Subcutaneous abdominal adipose tissue (tissue), 5 donors: ENCODE data around the gene NOB1.

Experiments used
- H3K27ac ChIP-seq: one replicate; pipeline ENCODE4 v1.7.0; 2013; ENCODE audit warnings: low read depth, mild to moderate bottlenecking, inconsistent platforms, low read length, moderate library complexity
- H3K27me3 ChIP-seq, 5 donors: one replicate each; pipeline ENCODE4 v1.7.0; 2013; ENCODE audit warnings: low read length in 5 of 5, inconsistent platforms in 1 of 5; ENCODE audit not compliant: control insufficient read depth in 5 of 5, insufficient read depth in 4 of 5
- H3K36me3 ChIP-seq, 5 donors: one replicate each; pipeline ENCODE4 v1.7.0; 2013; ENCODE audit warnings: low read length in 5 of 5; ENCODE audit not compliant: control insufficient read depth in 5 of 5, insufficient read depth in 5 of 5
- H3K4me1 ChIP-seq, 5 donors: one replicate each; pipeline ENCODE4 v1.7.0; 2013; ENCODE audit warnings: low read length in 5 of 5, mild to moderate bottlenecking in 3 of 5, moderate library complexity in 1 of 5; ENCODE audit not compliant: control insufficient read depth in 5 of 5, insufficient read depth in 5 of 5
- H3K4me3 ChIP-seq, 5 donors: one replicate each; pipeline ENCODE4 v1.7.0; 2013; ENCODE audit warnings: low read length in 5 of 5, low read depth in 1 of 5
- H3K9ac ChIP-seq, 5 donors: one replicate each; pipeline ENCODE4 v1.7.0; 2013; ENCODE audit warnings: low read length in 5 of 5, mild to moderate bottlenecking in 4 of 5, moderate library complexity in 3 of 5
- H3K9me3 ChIP-seq, 5 donors: one replicate each; pipeline ENCODE4 v1.7.0; 2013; ENCODE audit warnings: low read length in 5 of 5; ENCODE audit not compliant: control insufficient read depth in 5 of 5
- donor health status: healthy.
- donor health status: healthy.
- donor health status: healthy.
- donor health status: healthy.
- donor health status: healthy.

Gene NOB1

DNA sequence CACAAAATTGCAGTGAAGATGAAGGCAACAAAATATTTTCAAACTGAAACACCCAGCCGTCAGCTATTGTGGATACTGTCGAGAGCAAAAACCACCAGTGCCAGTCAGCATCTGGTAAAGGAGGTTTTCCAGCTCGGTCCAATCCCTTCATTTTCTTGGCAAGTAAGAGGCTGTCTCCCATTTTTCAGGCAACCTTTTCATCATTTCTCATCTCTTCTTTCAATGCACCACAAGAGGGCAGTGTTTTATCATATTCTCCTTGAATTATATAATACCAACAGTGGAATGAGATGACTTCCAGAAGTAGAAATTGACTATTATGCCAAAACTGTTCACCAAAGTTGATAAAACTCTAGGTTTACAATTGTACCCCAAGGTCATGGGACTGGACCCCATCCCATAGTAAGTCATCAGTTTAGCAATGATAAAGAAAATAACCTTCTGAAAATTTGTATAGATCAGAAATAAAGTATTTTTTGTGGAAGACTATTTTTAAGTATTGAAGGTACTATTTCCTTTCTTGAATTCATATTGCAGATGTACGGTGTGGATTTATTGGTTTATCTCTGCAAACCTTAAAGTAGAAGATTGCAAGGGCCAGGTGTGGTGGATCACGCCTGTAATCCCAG is 45.2 kb downstream of the NOB1 start:
- no peak overlapping the region for H3K27ac ChIP-seq
- H3K4me3 ChIP-seq = no peak overlapping the region

DNA sequence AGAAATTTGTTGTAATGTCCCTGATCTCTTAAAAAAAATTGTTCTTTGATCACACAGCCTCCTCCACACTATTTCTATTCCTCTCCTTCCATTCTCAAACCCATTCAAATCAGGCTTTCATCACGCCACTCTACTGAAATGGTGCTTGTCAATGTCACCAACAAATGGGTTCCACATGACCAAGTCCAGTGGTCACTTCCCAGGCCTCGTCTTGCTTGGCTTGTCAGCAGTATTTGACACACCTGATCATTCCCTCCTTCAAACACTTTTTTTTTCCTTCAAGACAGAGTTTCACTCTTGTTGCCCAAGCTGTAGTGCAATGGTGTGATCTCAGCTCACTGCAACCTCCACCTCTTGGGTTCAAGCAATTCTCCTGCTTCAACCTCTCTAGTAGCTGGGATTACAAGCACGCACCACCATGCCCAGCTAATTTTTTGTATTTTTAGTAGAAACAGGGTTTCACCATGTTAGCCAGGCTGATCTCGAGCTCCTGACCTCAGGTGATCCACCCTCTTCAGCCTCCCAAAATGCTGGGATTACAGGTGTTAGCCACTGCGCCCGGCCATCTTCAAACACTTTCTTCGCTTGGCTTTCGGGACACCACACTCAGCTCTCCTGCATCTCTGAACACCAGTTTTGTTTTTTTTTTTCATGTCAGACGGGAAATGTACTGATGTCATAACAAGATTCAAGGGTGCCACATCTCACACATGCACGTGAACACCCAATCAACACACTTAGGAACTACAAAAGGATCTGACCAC is 46.6 kb downstream of the NOB1 start:
- Histone ChIP-seq H3K36me3 (peaks cover 0 to 32% (median 23%) of the 10 kb centered on the region in 5 donors), H3K27ac (no peak overlapping the region), H3K4me1 (peaks cover 0 to 11% (median 7%) of the 10 kb centered on the region in 5 donors)

More for the DNA sequence above, 45.2 kb downstream of the NOB1 start:
- H3K36me3 ChIP-seq = peaks cover 0 to 31% (median 26%) of the 10 kb centered on the region in 5 donors
- peaks cover 0 to 12% (median 7%) of the 10 kb centered on the region in 5 donors for H3K4me1 ChIP-seq
- no peaks in the 10 kb centered on the region for H3K27me3 ChIP-seq
- H3K9me3 ChIP-seq = no peaks in the 10 kb centered on the region
- no peak overlapping the region for H3K9ac ChIP-seq

DNA sequence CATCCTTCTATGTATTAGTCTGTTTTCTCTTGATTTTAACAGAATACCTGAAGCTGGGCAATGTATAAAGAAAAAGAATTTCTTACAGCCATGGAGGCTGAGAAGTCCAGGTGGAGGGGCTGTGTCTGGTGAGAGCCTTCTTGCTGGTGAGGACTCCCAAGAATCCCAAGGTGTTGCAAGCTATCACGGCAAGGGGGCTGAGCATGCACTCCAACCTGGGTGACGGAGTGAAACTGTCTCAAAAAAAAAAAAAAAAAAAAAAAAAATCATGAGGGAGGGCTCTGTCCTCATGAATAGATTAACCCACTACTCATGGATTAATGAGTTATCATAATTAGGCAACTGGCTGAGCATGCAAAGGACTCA is 47.8 kb downstream of the NOB1 start:
- Histone ChIP-seq H3K4me3 (no peak overlapping the region), H3K9me3 (no peaks in the 10 kb centered on the region), H3K27ac (peak overlapping the region; percentile 15), H3K4me1 (peaks cover 0 to 8% (median 7%) of the 10 kb centered on the region in 5 donors), H3K27me3 (no peaks in the 10 kb centered on the region), H3K36me3 (peaks cover 0 to 25% (median 14%) of the 10 kb centered on the region in 5 donors), H3K9ac (no peak overlapping the region)

More for the DNA sequence above, 46.6 kb downstream of the NOB1 start:
- Histone ChIP-seq H3K9me3 (no peaks in the 10 kb centered on the region), H3K9ac (no peak overlapping the region), H3K4me3 (no peak overlapping the region), H3K27me3 (no peaks in the 10 kb centered on the region)

DNA sequence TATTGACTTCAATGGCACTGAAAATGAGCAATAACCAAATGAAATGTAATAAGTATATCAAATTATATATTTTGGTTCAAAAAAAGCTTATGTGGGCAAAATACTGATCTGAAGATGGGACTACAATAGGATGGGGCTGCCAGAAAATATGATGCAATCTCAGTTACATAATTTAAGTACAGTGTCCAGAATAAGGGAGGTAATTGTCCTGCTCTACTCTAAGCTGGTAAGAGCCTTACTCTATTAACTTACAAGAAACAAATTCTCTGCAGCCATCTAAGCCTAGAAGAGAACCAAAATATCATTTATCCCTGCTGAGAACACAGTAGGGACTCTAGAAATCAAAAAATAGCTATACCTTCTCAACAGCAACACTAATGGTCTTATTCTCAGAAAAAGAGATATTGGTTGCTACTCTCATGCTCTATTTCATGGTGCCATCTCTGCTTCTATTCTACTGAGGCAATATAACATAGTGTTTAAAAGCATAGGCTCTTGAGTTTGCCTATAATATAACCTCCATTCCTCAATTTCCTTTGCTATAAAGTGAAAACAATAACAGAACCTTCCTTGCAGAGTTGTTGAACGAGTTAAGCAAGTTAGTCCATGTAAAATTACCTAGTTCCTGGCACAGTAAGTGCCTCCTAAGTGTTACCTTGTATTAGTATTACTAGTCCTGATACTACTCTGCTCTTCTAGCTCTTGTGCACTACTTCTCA is 48.3 kb downstream of the NOB1 start:
- H3K27ac ChIP-seq = peak overlapping the region; percentile 15
- no peaks in the 10 kb centered on the region for H3K9me3 ChIP-seq
- no peak overlapping the region for H3K4me3 ChIP-seq
- H3K27me3 ChIP-seq = no peaks in the 10 kb centered on the region
- H3K36me3 ChIP-seq = peaks cover 0 to 21% (median 15%) of the 10 kb centered on the region in 5 donors
- peaks cover 0 to 8% (median 7%) of the 10 kb centered on the region in 5 donors for H3K4me1 ChIP-seq
- no peak overlapping the region for H3K9ac ChIP-seq

DNA sequence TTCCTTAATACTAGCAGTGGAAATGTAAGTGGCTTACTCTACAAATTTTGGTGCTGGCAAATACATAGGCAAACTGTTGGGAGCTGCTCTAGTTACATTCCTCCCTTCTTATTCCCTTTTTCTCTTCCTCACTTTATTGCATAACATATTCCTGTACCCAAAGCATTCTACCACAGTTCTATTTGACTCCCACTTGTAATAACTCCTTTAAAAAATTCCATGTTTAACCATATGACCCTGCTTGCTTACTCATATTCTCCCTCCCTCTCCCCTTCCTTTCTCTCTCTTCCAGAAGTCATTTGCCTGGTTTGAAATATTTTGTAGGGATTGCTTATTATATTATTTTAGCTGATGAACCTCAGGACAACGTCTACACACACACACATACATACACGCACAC is 51.1 kb downstream of the NOB1 start:
- Histone ChIP-seq H3K4me3 (no peak overlapping the region), H3K27me3 (no peaks in the 10 kb centered on the region), H3K9me3 (no peaks in the 10 kb centered on the region), H3K9ac (no peak overlapping the region), H3K4me1 (peaks cover 0 to 5% (median 4%) of the 10 kb centered on the region in 5 donors), H3K36me3 (peaks cover 5 to 15% (median 12%) of the 10 kb centered on the region in 5 donors), H3K27ac (no peak overlapping the region)

DNA sequence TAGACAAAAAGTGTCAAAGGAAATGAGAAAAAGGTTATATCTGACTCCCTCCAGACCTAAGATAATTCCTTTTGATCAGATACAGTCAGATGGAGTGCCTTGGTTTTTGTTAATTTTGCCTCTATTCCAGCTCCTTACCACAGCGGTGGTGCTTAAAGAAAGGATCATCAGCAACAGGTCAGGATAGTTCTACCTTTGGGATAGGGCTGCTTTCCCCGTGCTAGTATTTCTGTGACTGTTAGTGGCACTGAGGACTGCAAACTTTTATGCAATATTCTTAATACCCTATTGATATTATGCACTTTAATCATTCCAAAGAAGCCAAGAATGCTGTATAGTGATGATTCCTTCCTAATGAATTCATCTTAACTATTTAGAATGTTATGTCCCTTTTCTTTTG is 52.9 kb downstream of the NOB1 start:
- Histone ChIP-seq H3K9ac (no peak overlapping the region), H3K4me3 (no peak overlapping the region), H3K27ac (no peak overlapping the region), H3K36me3 (peaks cover 13 to 24% (median 14%) of the 10 kb centered on the region in 5 donors), H3K4me1 (peaks cover 0 to 5% (median 4%) of the 10 kb centered on the region in 5 donors), H3K27me3 (no peaks in the 10 kb centered on the region), H3K9me3 (no peaks in the 10 kb centered on the region)

DNA sequence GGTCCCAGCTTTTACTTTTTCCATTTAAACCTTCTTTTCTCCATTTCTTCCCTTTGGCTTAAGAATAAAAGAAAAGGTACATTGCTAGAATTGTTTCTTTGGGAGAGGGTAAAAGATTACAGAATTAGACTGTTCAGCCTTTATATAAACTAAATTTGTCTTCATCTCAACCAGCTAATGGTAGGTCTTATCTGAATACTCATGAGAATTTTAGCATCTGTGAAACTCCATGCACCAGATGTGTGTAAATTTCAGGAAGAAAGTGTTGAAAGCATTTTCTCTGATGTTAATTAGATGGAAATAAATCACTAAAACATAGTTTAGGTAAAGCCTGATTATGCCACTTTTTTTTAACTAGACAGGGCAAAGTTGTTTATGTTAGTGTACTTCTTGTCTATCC is 53.3 kb downstream of the NOB1 start:
- Histone ChIP-seq H3K9ac (no peak overlapping the region), H3K27me3 (no peaks in the 10 kb centered on the region), H3K36me3 (peaks cover 11 to 24% (median 15%) of the 10 kb centered on the region in 5 donors), H3K4me3 (no peak overlapping the region), H3K4me1 (peaks cover 0 to 4% (median 3%) of the 10 kb centered on the region in 5 donors), H3K27ac (no peak overlapping the region), H3K9me3 (no peaks in the 10 kb centered on the region)

DNA sequence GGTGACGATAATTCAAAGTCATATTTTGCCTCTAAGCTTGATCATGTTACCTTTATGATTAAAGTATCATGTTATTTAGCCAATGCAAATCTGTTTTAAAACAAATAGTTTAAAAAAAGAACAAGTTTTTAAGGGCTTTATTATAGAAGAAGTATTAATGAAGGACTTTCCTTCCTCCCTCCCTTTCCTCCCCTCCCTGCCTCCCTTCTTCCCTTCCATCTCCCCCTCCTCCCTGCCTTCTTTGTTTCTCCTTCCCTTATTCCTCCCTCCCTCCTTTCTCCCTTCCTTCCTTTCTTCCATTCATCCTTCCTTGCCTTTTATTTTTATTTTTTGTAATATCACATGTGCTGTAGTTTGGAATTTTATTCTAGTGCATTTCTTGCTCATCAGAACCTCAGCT is 54.8 kb downstream of the NOB1 start:
- Histone ChIP-seq H3K27me3 (no peaks in the 10 kb centered on the region), H3K4me1 (no peaks in the 10 kb centered on the region), H3K27ac (no peak overlapping the region), H3K36me3 (peaks cover 26 to 40% (median 29%) of the 10 kb centered on the region in 5 donors), H3K4me3 (no peak overlapping the region), H3K9ac (no peak overlapping the region), H3K9me3 (no peaks in the 10 kb centered on the region)

DNA sequence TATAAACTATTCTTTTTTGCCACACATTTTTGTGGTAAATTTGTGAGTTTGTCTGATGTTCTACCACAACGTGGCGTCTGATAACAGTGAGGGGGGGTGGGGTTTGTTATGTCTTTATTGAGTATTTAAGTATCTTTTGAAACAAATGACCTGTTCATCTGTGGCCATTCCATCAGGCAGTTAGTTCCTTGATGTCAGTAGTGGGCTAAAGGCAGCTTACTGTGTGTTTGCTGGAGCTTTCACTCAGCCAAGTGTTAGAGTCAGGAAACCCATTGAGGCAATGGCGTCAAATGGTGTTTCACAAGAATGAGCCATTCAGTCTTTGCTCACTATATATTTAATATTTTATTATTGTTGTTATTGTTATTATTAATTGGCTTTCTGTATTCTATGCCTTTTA is 56.3 kb downstream of the NOB1 start:
- no peaks in the 10 kb centered on the region for H3K9me3 ChIP-seq
- no peaks in the 10 kb centered on the region for H3K27me3 ChIP-seq
- no peak overlapping the region for H3K4me3 ChIP-seq
- no peaks in the 10 kb centered on the region for H3K4me1 ChIP-seq
- H3K9ac ChIP-seq = no peak overlapping the region
- H3K36me3 ChIP-seq = peaks cover 35 to 55% (median 41%) of the 10 kb centered on the region in 5 donors
- no peak overlapping the region for H3K27ac ChIP-seq

DNA sequence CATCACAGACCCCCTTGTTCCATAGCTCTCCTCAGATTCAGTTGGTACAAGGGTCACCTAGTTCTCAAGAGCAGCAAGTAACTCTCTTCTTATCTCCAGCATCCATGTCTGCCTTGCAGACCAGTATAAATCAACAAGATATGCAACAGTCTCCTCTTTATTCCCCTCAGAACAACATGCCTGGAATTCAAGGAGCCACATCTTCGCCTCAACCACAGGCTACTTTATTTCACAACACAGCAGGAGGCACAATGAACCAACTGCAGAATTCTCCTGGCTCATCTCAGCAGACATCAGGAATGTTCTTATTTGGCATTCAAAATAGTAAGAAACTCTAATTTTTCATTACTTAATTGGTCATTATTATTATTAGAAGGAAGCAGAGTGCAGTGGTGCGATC is 60.8 kb downstream of the NOB1 start:
- H3K27ac ChIP-seq = no peak overlapping the region
- H3K36me3 ChIP-seq = peaks cover 53 to 69% (median 61%) of the 10 kb centered on the region in 5 donors
- no peaks in the 10 kb centered on the region for H3K9me3 ChIP-seq

More for the DNA sequence above, 60.8 kb downstream of the NOB1 start:
- Histone ChIP-seq H3K4me1 (no peaks in the 10 kb centered on the region), H3K9ac (no peak overlapping the region), H3K27me3 (no peaks in the 10 kb centered on the region), H3K4me3 (no peak overlapping the region)
